Astrocyte (in vitro differentiated cells and primary cell): ENCODE measurements around the gene NINL. TPM values are rescaled to one million over a fixed set of nuclear protein-coding genes. Genes with fewer than 3 reads are reported as not detected.
A peak's percentile ranks its signal among the peaks of the same experiment; 100 is the strongest.

Experiments used
- DNase-seq: peaks from one replicate; pipeline ENCODE4 v3.0.0-alpha.2; 2010; ENCODE audit warnings: low read depth
- FAIRE-seq: peaks from 2 replicates; lab custom pipeline; 2011; peaks lifted over from hg19 to GRCh38; lab: Jason Lieb, UNC
- H2AFZ ChIP-seq: 2 replicates; pipeline ENCODE4 v1.6.0; 2012; ENCODE audit warnings: low read depth, low read length, inconsistent platforms
- H3K27ac ChIP-seq: 2 replicates; pipeline ENCODE4 v1.5.1; 2011; ENCODE audit warnings: low read depth, low read length, inconsistent platforms
- H3K27me3 ChIP-seq: 2 replicates; pipeline ENCODE4 v1.6.0; 2011; ENCODE audit warnings: low read length, inconsistent platforms; ENCODE audit not compliant: insufficient read depth
- H3K36me3 ChIP-seq: 2 replicates; pipeline ENCODE4 v1.5.1; 2011; ENCODE audit warnings: low read length, inconsistent platforms; ENCODE audit not compliant: insufficient read depth
- H3K4me1 ChIP-seq: 2 replicates; pipeline ENCODE4 v1.5.1; 2011; ENCODE audit warnings: low read length, inconsistent platforms; ENCODE audit not compliant: insufficient read depth
- H3K4me2 ChIP-seq: 2 replicates; pipeline ENCODE4 v1.6.0; 2012; ENCODE audit warnings: low read length, inconsistent platforms
- H3K4me3 ChIP-seq: 2 replicates; pipeline ENCODE4 v1.5.1; 2011; ENCODE audit warnings: low read depth, mild to moderate bottlenecking, low read length, inconsistent platforms; ENCODE audit not compliant: insufficient read depth
- H3K79me2 ChIP-seq: 2 replicates; pipeline ENCODE4 v1.6.0; 2012; ENCODE audit warnings: mild to moderate bottlenecking, low read length, inconsistent platforms; ENCODE audit not compliant: insufficient read depth
- H3K9ac ChIP-seq: 2 replicates; pipeline ENCODE4 v1.6.0; 2012; ENCODE audit warnings: mild to moderate bottlenecking, low read length, inconsistent platforms
- H3K9me3 ChIP-seq: 2 replicates; pipeline ENCODE4 v1.5.1; 2012; ENCODE audit warnings: low read depth, mild to moderate bottlenecking, low read length, inconsistent platforms; ENCODE audit not compliant: insufficient read depth
- H4K20me1 ChIP-seq: 2 replicates; pipeline ENCODE4 v1.6.0; 2012; ENCODE audit warnings: low read length, inconsistent platforms; ENCODE audit not compliant: insufficient read depth
- H3K27ac Mint-ChIP-seq: one replicate; pipeline ENCODE4 v1.8.0; 2021; ENCODE audit warnings: mild to moderate bottlenecking, mixed read lengths; ENCODE audit not compliant: unreplicated experiment
- H3K27me3 Mint-ChIP-seq: one replicate; pipeline ENCODE4 v1.8.0; 2021; ENCODE audit warnings: low read depth, mixed read lengths; ENCODE audit not compliant: unreplicated experiment
- H3K36me3 Mint-ChIP-seq: one replicate; pipeline ENCODE4 v1.8.0; 2021; ENCODE audit warnings: low read depth, mixed read lengths; ENCODE audit not compliant: unreplicated experiment
- H3K4me1 Mint-ChIP-seq: one replicate; pipeline ENCODE4 v1.8.0; 2021; ENCODE audit warnings: low read depth, mixed read lengths; ENCODE audit not compliant: unreplicated experiment
- H3K4me3 Mint-ChIP-seq: one replicate; pipeline ENCODE4 v1.8.0; 2021; ENCODE audit warnings: mild to moderate bottlenecking, moderate library complexity, mixed read lengths; ENCODE audit not compliant: unreplicated experiment
- H3K9me3 Mint-ChIP-seq: one replicate; pipeline ENCODE4 v1.8.0; 2021; ENCODE audit warnings: mild to moderate bottlenecking, mixed read lengths; ENCODE audit not compliant: unreplicated experiment
- EZH2 ChIP-seq: IDR thresholded peaks from 2 replicates; pipeline ENCODE4 v1.6.1; 2012; ENCODE audit warnings: mild to moderate bottlenecking, low read length, inconsistent platforms; ENCODE audit not compliant: insufficient read depth
- total RNA-seq: library from RNA; stranded (reverse); gene quantifications from 2 replicates; pipeline ENCODE4 v1.2.1, GENCODE V29; 2021
- TF ChIP-seq, protein P1 (sequence below): IDR thresholded peaks from 2 replicates; pipeline ENCODE4 v1.5.1; 2011; ENCODE audit warnings: low read depth, mild to moderate bottlenecking, inconsistent platforms, low read length, moderate library complexity; ENCODE audit not compliant: insufficient read depth

The NINL gene
- total RNA-seq, 1 donor from 2014 or later = 10.2 TPM

GRCh38 chr20:25580711-25581110 is 4.6 kb downstream of the NINL start:
- peaks cover 7% of the 10 kb centered on the region for H3K36me3 Mint-ChIP-seq
- Histone ChIP-seq H3K27ac (no peak overlapping the region), H3K4me1 (peaks cover 18% of the 10 kb centered on the region), H4K20me1 (peaks cover 36% of the 10 kb centered on the region), H3K9ac (no peak overlapping the region), H3K27me3 (no peaks in the 10 kb centered on the region), H3K4me3 (no peak overlapping the region), H3K79me2 (peaks cover 61% of the 10 kb centered on the region), H2AFZ (no peak overlapping the region), H3K4me2 (no peak overlapping the region), H3K9me3 (no peaks in the 10 kb centered on the region), H3K36me3 (no peaks in the 10 kb centered on the region)
- no peaks in the 10 kb centered on the region for H3K27me3 Mint-ChIP-seq
- no peak for TF ChIP-seq EZH2
- TF ChIP-seq, protein P1, sequence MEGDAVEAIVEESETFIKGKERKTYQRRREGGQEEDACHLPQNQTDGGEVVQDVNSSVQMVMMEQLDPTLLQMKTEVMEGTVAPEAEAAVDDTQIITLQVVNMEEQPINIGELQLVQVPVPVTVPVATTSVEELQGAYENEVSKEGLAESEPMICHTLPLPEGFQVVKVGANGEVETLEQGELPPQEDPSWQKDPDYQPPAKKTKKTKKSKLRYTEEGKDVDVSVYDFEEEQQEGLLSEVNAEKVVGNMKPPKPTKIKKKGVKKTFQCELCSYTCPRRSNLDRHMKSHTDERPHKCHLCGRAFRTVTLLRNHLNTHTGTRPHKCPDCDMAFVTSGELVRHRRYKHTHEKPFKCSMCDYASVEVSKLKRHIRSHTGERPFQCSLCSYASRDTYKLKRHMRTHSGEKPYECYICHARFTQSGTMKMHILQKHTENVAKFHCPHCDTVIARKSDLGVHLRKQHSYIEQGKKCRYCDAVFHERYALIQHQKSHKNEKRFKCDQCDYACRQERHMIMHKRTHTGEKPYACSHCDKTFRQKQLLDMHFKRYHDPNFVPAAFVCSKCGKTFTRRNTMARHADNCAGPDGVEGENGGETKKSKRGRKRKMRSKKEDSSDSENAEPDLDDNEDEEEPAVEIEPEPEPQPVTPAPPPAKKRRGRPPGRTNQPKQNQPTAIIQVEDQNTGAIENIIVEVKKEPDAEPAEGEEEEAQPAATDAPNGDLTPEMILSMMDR = no peak
- FAIRE-seq (no peak), DNase-seq (peak; percentile 53)
- H3K4me3 Mint-ChIP-seq = no peak overlapping the region
- no peak overlapping the region for H3K27ac Mint-ChIP-seq
- H3K9me3 Mint-ChIP-seq = no peaks in the 10 kb centered on the region
- H3K4me1 Mint-ChIP-seq = peaks cover 13% of the 10 kb centered on the region

GRCh38 chr20:25579081-25579770 is 6.1 kb downstream of the NINL start:
- H3K27me3 Mint-ChIP-seq = no peaks in the 10 kb centered on the region

More at GRCh38 chr20:25579081-25579770, 6.1 kb downstream of the NINL start:
- H3K27ac Mint-ChIP-seq = no peak overlapping the region
- Histone ChIP-seq H2AFZ (no peak overlapping the region), H3K27me3 (no peaks in the 10 kb centered on the region), H3K4me3 (no peak overlapping the region), H3K4me1 (peaks cover 11% of the 10 kb centered on the region), H3K9me3 (no peaks in the 10 kb centered on the region), H3K79me2 (peaks cover 66% of the 10 kb centered on the region), H3K4me2 (peak overlapping the region; percentile 44), H3K9ac (no peak overlapping the region), H3K27ac (no peak overlapping the region), H4K20me1 (peaks cover 42% of the 10 kb centered on the region), H3K36me3 (no peaks in the 10 kb centered on the region)
- H3K36me3 Mint-ChIP-seq = peaks cover 13% of the 10 kb centered on the region
- no peak overlapping the region for H3K4me3 Mint-ChIP-seq
- H3K9me3 Mint-ChIP-seq = no peaks in the 10 kb centered on the region
- DNase-seq = no peak
- no peak for FAIRE-seq
- H3K4me1 Mint-ChIP-seq = peaks cover 10% of the 10 kb centered on the region
- no peak for TF ChIP-seq EZH2
- TF ChIP-seq, protein P1 = no peak
